ENCODE results near the gene ESRRA.

DNA sequence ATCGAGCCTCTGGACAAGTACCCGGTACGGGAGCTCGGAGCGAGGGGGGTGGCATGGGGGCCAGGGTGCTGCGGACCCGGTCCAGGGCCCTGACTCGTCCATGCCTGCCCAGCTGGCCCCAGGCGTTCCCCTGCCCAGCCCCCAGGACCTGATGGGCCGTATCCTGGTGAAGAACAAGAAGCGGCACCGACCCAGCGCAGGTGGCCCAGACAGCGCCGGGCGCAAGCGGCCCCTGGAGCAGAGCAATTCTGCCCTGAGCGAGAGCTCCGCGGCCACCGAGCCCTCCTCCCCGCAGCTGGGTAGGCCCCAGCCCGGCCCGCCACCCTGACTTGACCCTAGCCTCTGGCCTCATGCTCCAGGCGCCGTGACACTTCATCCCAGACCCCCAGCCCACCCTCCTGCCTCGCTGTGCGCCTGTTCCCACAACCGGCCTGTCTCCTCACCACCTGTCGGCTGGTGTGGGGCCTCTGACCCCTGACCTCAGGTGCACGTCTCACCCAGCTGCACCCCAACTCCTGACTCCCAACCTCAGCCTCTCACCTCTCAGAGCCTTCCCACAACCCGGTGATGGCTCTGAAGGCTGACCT, 46.3 kb upstream of the ESRRA start:
- TF ChIP-seq, protein P1, sequence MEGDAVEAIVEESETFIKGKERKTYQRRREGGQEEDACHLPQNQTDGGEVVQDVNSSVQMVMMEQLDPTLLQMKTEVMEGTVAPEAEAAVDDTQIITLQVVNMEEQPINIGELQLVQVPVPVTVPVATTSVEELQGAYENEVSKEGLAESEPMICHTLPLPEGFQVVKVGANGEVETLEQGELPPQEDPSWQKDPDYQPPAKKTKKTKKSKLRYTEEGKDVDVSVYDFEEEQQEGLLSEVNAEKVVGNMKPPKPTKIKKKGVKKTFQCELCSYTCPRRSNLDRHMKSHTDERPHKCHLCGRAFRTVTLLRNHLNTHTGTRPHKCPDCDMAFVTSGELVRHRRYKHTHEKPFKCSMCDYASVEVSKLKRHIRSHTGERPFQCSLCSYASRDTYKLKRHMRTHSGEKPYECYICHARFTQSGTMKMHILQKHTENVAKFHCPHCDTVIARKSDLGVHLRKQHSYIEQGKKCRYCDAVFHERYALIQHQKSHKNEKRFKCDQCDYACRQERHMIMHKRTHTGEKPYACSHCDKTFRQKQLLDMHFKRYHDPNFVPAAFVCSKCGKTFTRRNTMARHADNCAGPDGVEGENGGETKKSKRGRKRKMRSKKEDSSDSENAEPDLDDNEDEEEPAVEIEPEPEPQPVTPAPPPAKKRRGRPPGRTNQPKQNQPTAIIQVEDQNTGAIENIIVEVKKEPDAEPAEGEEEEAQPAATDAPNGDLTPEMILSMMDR (IDR thresholded peaks at IDR 0.05 in 4 of 5, conservative IDR thresholded peaks at IDR 0.05 in 1 of 5): no peak
- no peak for TF ChIP-seq POLR2A (IDR thresholded peaks at IDR 0.05)

Data from gastrocnemius medialis (tissue), 4 donors.